K562 (cell line): ENCODE results near the gene LGALS16. TPM values are rescaled to one million over a fixed set of nuclear protein-coding genes. Genes with fewer than 3 reads are reported as not detected.

Experiments
- ATAC-seq: fragments of 200-7000 bp; cut with Tn5 transposase; 3 replicates; pipeline ENCODE4 v1.9.1; 2020; ENCODE audit warnings: moderate library complexity
- BruUV-seq: library from RNA; stranded (reverse); fragments of 400-500 nt; replicated peaks from 2 replicates; lab custom pipeline; 2021; lab: Mats Ljungman, UMichigan
- CTCF ChIA-PET: fragments of 300-600 bp; formaldehyde crosslinking; extraction: SDS; loops from one replicate; lab custom pipeline; 2021; ENCODE audit warnings: low intra/inter-chr PET ratio; lab: Yijun Ruan, JAX
- POLR2A ChIA-PET: fragments of 300-600, 350-650 bp; sonication (Branson Sonifier 250); formaldehyde crosslinking; extraction: SDS; loops from one replicate; lab custom pipeline; 2021; ENCODE audit warnings: antibody characterized with exemption, inconsistent platforms; lab: Yijun Ruan, JAX
- DNase-seq, 4 experiments: peaks; one replicate each; pipeline versions ENCODE4 v3.0.0 to v3.0.0-alpha.2; 2011 to 2018; ENCODE audit warnings: low spot score in 3 of 4, mixed read lengths in 3 of 4; ENCODE audit errors: extremely low read depth in 1 of 4
- FAIRE-seq: peaks from 2 replicates; lab custom pipeline; 2011; peaks lifted over from hg19 to GRCh38; lab: Jason Lieb, UNC
- H2AFZ ChIP-seq: 2 replicates; pipeline ENCODE4 v1.6.0; 2011; ENCODE audit warnings: low read depth, low read length, control low read depth, inconsistent platforms
- H3K27ac ChIP-seq: fragments of 200-600 bp; 3 replicates; pipeline ENCODE4 v1.8.0; 2011; ENCODE audit warnings: low read depth, mild to moderate bottlenecking, control low read depth, inconsistent platforms, low read length, moderate library complexity, mixed read lengths; ENCODE audit errors: extremely low read depth
- H3K27me3 ChIP-seq, 2 experiments: fragments of 300-600 bp in 1 of 2; 2 replicates in 1 of 2; 3 replicates in 1 of 2; pipeline versions ENCODE4 v1.6.0 to v1.8.0; 2011; ENCODE audit warnings: inconsistent platforms in 2 of 2, low read length in 2 of 2, mild to moderate bottlenecking in 1 of 2, mixed read lengths in 1 of 2, moderate library complexity in 1 of 2; ENCODE audit not compliant: control insufficient read depth in 2 of 2, insufficient read depth in 2 of 2
- H3K36me3 ChIP-seq: fragments of 300-600 bp; 3 replicates; pipeline ENCODE4 v1.8.0; 2011; ENCODE audit warnings: mild to moderate bottlenecking, low read length, inconsistent platforms; ENCODE audit not compliant: control insufficient read depth, insufficient read depth
- H3K4me1 ChIP-seq, 2 experiments: fragments of 200-600 bp in 1 of 2; replicated peaks in 1 of 2; 2 replicates in 1 of 2; 3 replicates in 1 of 2; pipeline versions ENCODE4 v1.5.1 to v1.8.0; 2011; ENCODE audit warnings: inconsistent platforms in 2 of 2, low read length in 2 of 2, mild to moderate bottlenecking in 1 of 2, mixed read lengths in 1 of 2, moderate library complexity in 1 of 2; ENCODE audit not compliant: control insufficient read depth in 2 of 2, insufficient read depth in 2 of 2
- H3K4me2 ChIP-seq: 2 replicates; pipeline ENCODE4 v1.6.1; 2011; ENCODE audit warnings: low read length, control low read depth, inconsistent platforms, mixed read lengths; ENCODE audit not compliant: insufficient read depth
- H3K4me3 ChIP-seq: fragments of 200-600 bp; sonication (generic), shearing (Covaris generic); 2 replicates; pipeline ENCODE4 v1.5.1; 2016; ENCODE audit warnings: control low read depth, inconsistent platforms
- H3K79me2 ChIP-seq: fragments of 200-600 bp; 3 replicates; pipeline ENCODE4 v1.8.0; 2011; ENCODE audit warnings: low read length, inconsistent platforms; ENCODE audit not compliant: control insufficient read depth, insufficient read depth
- H3K9ac ChIP-seq, 2 experiments: 2 replicates each; pipeline versions ENCODE4 v1.6.0 to v1.6.1; 2011; ENCODE audit warnings: low read depth in 2 of 2, low read length in 2 of 2, control low read depth in 1 of 2, inconsistent platforms in 1 of 2, mild to moderate bottlenecking in 1 of 2, mixed read lengths in 1 of 2; ENCODE audit not compliant: insufficient read depth in 1 of 2
- H3K9me1 ChIP-seq: one replicate; pipeline ENCODE4 v1.6.0; 2011; ENCODE audit warnings: inconsistent platforms, mild to moderate bottlenecking, low read length, moderate library complexity; ENCODE audit not compliant: control insufficient read depth, insufficient read depth
- H3K9me3 ChIP-seq: replicated peaks from 2 replicates; pipeline ENCODE4 v1.5.1; 2011; ENCODE audit warnings: low read depth, low read length, inconsistent platforms; ENCODE audit not compliant: control insufficient read depth, insufficient read depth
- H4K20me1 ChIP-seq: replicated peaks from 2 replicates; pipeline ENCODE4 v1.6.1; 2011; ENCODE audit warnings: low read length, inconsistent platforms, mixed read lengths; ENCODE audit not compliant: control insufficient read depth, insufficient read depth
- ELK3 ChIP-seq: fragments of 450-650 bp; formaldehyde crosslinking; IDR thresholded peaks from 2 replicates; pipeline ENCODE4 v1.4.0; 2020; ENCODE audit warnings: mild to moderate bottlenecking
- FOXP4 ChIP-seq: sonication (generic); formaldehyde crosslinking; IDR thresholded peaks from 2 replicates; pipeline ENCODE4 v1.8.0; 2022; ENCODE audit warnings: mild to moderate bottlenecking, missing genetic modification reagents, borderline replicate concordance
- NRF1 ChIP-seq, 2 experiments: fragments of 450-650 bp; IDR thresholded peaks in 1 of 2; conservative IDR thresholded peaks in 1 of 2; 2 replicates each; pipeline ENCODE4 v1.6.1; 2014; ENCODE audit warnings: mild to moderate bottlenecking in 2 of 2
- RBM17 ChIP-seq: fragments of 200-400 bp; formaldehyde crosslinking; IDR thresholded peaks from 2 replicates; pipeline ENCODE4 v1.6.1; 2017; ENCODE audit warnings: low read depth, mild to moderate bottlenecking, low read length, borderline replicate concordance
- SMAD2 ChIP-seq: fragments of 150-350 bp; IDR thresholded peaks from 2 replicates; pipeline ENCODE4 v1.6.1; 2014; ENCODE audit warnings: low read depth, mild to moderate bottlenecking, low read length
- SMARCE1 ChIP-seq: fragments of 450-650 bp; IDR thresholded peaks from 2 replicates; pipeline ENCODE4 v1.7.1; 2016; ENCODE audit warnings: mild to moderate bottlenecking
- WGBS: fragments of 100-300 bp; shearing (Covaris generic); methylation state at CpG from one replicate; pipeline ENCODE4 v1.1.6; 2016; ENCODE audit warnings: low coverage, mixed read lengths; ENCODE audit not compliant: insufficient coverage; ENCODE audit errors: missing lambda C conversion rate; 5-methylcytosine and 5-hydroxymethylcytosine counted together
- in situ Hi-C: fragments of 300-500 bp; cut with MboI; formaldehyde crosslinking; loops from 4 replicates; pipeline ENCODE4 v1.15.0; 2018; ENCODE audit warnings: inconsistent platforms, mixed read lengths
- intact Hi-C: fragments of 100-400 bp; cut with micrococcal nuclease; formaldehyde crosslinking; loops from 2 replicates; pipeline ENCODE4 v1.14.2; 2022
- polyA plus RNA-seq, 8 experiments: library from polyadenylated mRNA; depleted of rRNA in 4 of 8; stranded (reverse) in 5 of 8; unstranded in 3 of 8; fragments of >200 nt; fragmentation: Nextera tagmentation in 2 of 8; fragmentation: Illumina TruSeq in 1 of 8; extraction: Ambion mirVana in 2 of 8; extraction: Trizol in 1 of 8; gene quantifications; 2 replicates each; pipeline versions ENCODE4 v1.2.1 to v1.2.3, GENCODE V29; 2011 to 2014; ENCODE audit warnings: inconsistent platforms in 1 of 8, missing spikeins in 1 of 8
- total RNA-seq, 7 experiments: library from RNA; depleted of rRNA in 6 of 7; stranded (reverse); fragments of >200 nt in 6 of 7; fragmentation: Illumina TruSeq in 2 of 7; extraction: Trizol in 2 of 7; gene quantifications; 2 replicates each; pipeline versions ENCODE4 v1.2.1 to v1.2.3, GENCODE V29; 2011 to 2021; ENCODE audit warnings: low replicate concordance in 1 of 7

LGALS16 gene
- total and polyA plus RNA-seq, 9 of the 15 experiments (the other 6 are each of a cell fraction or from before 2014, with no cell fraction given), result not detected

GRCh38 chr19:39696387-39696786 is 40.7 kb downstream of the LGALS16 start:
- no TSS peak for BruUV-seq
- Histone ChIP-seq H3K9me3 (no peaks in the 10 kb centered on the region), H3K4me3 (no peak overlapping the region), H3K27me3 (no peaks in the 10 kb centered on the region; a peak in 2 of 5 replicates), H3K4me2 (no peak overlapping the region), H3K79me2 (no peaks in the 10 kb centered on the region), H4K20me1 (no peaks in the 10 kb centered on the region), H2AFZ (no peak overlapping the region), H3K9ac (no peak overlapping the region), H3K9me1 (no peaks in the 10 kb centered on the region), H3K36me3 (no peaks in the 10 kb centered on the region), H3K27ac (no peak overlapping the region), H3K4me1 (no peaks in the 10 kb centered on the region)
- TF ChIP-seq NRF1 (conservative IDR thresholded peaks at IDR 0.05 in 1 of 2, IDR thresholded peaks at IDR 0.05 in 1 of 2), result no peak
- TF ChIP-seq FOXP4 (CRISPR knock-in tag), result no peak
- no peak for TF ChIP-seq RBM17
- no peak for TF ChIP-seq SMARCE1
- TF ChIP-seq ELK3, result no peak
- no peak for TF ChIP-seq SMAD2
- ATAC-seq, result no peak
- no peak for DNase-seq
- WGBS, result 0% methylated on average over 2 of the region's 2 CpGs
- FAIRE-seq, result no peak
- intact Hi-C loops, result no loop called here
- in situ Hi-C loops, result no loop called here
- POLR2A ChIA-PET, result no interaction called here
- CTCF ChIA-PET, result no interaction called here
